ENCODE results near the gene TEKT3.

Gene TEKT3

GRCh38 chr17:15364615-15365014, 23.2 kb upstream of the TEKT3 start:
- Histone ChIP-seq H3K9ac (ENCODE audit: low read length) (no peak overlapping the region), H3K79me2 (ENCODE audit: insufficient read depth, low read length) (no peaks in the 10 kb centered on the region), H3K4me3 (ENCODE audit: low read depth, low read length, poor library complexity, severe bottlenecking) (no peak overlapping the region), H3K4me1 (ENCODE audit: insufficient read depth, low read length, severe bottlenecking) (no peaks in the 10 kb centered on the region), H3K9me3 (ENCODE audit: low read length) (no peaks in the 10 kb centered on the region), H3K27ac (ENCODE audit: low read depth, low read length, poor library complexity, severe bottlenecking) (no peak overlapping the region), H3F3A (ENCODE audit: insufficient read depth, low read length) (no peaks in the 10 kb centered on the region), H3K27me3 (ENCODE audit: insufficient read depth, low read length) (no peaks in the 10 kb centered on the region), H3K4me2 (ENCODE audit: low read length) (no peak overlapping the region), H4K20me1 (ENCODE audit: insufficient read depth, low read length) (no peaks in the 10 kb centered on the region), H2AFZ (ENCODE audit: low read length) (no peak overlapping the region), H3K9me2 (ENCODE audit: low read depth, low read length) (no peaks in the 10 kb centered on the region), H3K36me3 (ENCODE audit: insufficient read depth, low read length) (no peaks in the 10 kb centered on the region)
- TF ChIP-seq CTCF (IDR thresholded peaks at IDR 0.05; ENCODE audit: low read length): no peak
- no peak for TF ChIP-seq EZH2 (IDR thresholded peaks at IDR 0.05; ENCODE audit: borderline replicate concordance, low read length)

GRCh38 chr17:15363702-15364101, 22.3 kb upstream of the TEKT3 start:
- H3K9me3 ChIP-seq (ENCODE audit: low read length): no peaks in the 10 kb centered on the region
- H3K9ac ChIP-seq (ENCODE audit: low read length): no peak overlapping the region
- H2AFZ ChIP-seq (ENCODE audit: low read length): no peak overlapping the region
- no peaks in the 10 kb centered on the region for H4K20me1 ChIP-seq (ENCODE audit: insufficient read depth, low read length)
- no peaks in the 10 kb centered on the region for H3K36me3 ChIP-seq (ENCODE audit: insufficient read depth, low read length)
- TF ChIP-seq CTCF (IDR thresholded peaks at IDR 0.05; ENCODE audit: low read length) (no peak), EZH2 (IDR thresholded peaks at IDR 0.05; ENCODE audit: borderline replicate concordance, low read length) (no peak)
- no peaks in the 10 kb centered on the region for H3K27me3 ChIP-seq (ENCODE audit: insufficient read depth, low read length)
- no peaks in the 10 kb centered on the region for H3K79me2 ChIP-seq (ENCODE audit: insufficient read depth, low read length)
- H3K4me2 ChIP-seq (ENCODE audit: low read length): no peak overlapping the region
- no peak overlapping the region for H3K4me3 ChIP-seq (ENCODE audit: low read depth, low read length, poor library complexity, severe bottlenecking)
- H3F3A ChIP-seq (ENCODE audit: insufficient read depth, low read length): no peaks in the 10 kb centered on the region
- H3K4me1 ChIP-seq (ENCODE audit: insufficient read depth, low read length, severe bottlenecking): no peaks in the 10 kb centered on the region
- no peaks in the 10 kb centered on the region for H3K9me2 ChIP-seq (ENCODE audit: low read depth, low read length)
- H3K27ac ChIP-seq (ENCODE audit: low read depth, low read length, poor library complexity, severe bottlenecking): no peak overlapping the region

GRCh38 chr17:15361592-15361991, 20.2 kb upstream of the TEKT3 start:
- TF ChIP-seq EZH2 (IDR thresholded peaks at IDR 0.05; ENCODE audit: borderline replicate concordance, low read length): no peak
- no peak for TF ChIP-seq CTCF (IDR thresholded peaks at IDR 0.05; ENCODE audit: low read length)
- Histone ChIP-seq H3K27ac (ENCODE audit: low read depth, low read length, poor library complexity, severe bottlenecking) (no peak overlapping the region), H3K4me3 (ENCODE audit: low read depth, low read length, poor library complexity, severe bottlenecking) (no peak overlapping the region), H3K4me1 (ENCODE audit: insufficient read depth, low read length, severe bottlenecking) (no peaks in the 10 kb centered on the region), H3K9me3 (ENCODE audit: low read length) (no peaks in the 10 kb centered on the region), H3F3A (ENCODE audit: insufficient read depth, low read length) (no peaks in the 10 kb centered on the region), H3K9me2 (ENCODE audit: low read depth, low read length) (no peaks in the 10 kb centered on the region), H3K27me3 (ENCODE audit: insufficient read depth, low read length) (no peaks in the 10 kb centered on the region), H3K79me2 (ENCODE audit: insufficient read depth, low read length) (no peaks in the 10 kb centered on the region), H3K4me2 (ENCODE audit: low read length) (no peak overlapping the region), H2AFZ (ENCODE audit: low read length) (no peak overlapping the region), H4K20me1 (ENCODE audit: insufficient read depth, low read length) (no peaks in the 10 kb centered on the region), H3K36me3 (ENCODE audit: insufficient read depth, low read length) (no peaks in the 10 kb centered on the region), H3K9ac (ENCODE audit: low read length) (no peak overlapping the region)
